Measurements from ENCODE around the gene PSMG3. TPM values are rescaled to one million over a fixed set of nuclear protein-coding genes. Genes with fewer than 3 reads are reported as not detected.

Gene PSMG3
- polyA plus RNA-seq (ENCODE audit: insufficient read length in 12 of 12), result 10 to 100 TPM in 11 of 12 donors, not detected in 1; 14.0 to 32.8 (median 19.8) TPM
- long read RNA-seq, donor 1, transcript PSMG3-202 (2 exons, 1,391 nt), result major isoform, 35 of 48 reads
- long read RNA-seq, donor 1, partial matches to known transcripts, result 9 of 48 reads
- long read RNA-seq, donor 1, other reads (novel, unspliced or antisense), result 0 of 48 reads
- long read RNA-seq, donor 2, transcript PSMG3-202 (2 exons, 1,391 nt), result major isoform, 20 of 27 reads
- long read RNA-seq, donor 2, transcript PSMG3-203 (3 exons, 774 nt), result minor isoform, 5 of 27 reads
- long read RNA-seq, donor 2, partial matches to known transcripts, result 0 of 27 reads
- long read RNA-seq, donor 2, other reads (novel, unspliced or antisense), result 0 of 27 reads
- long read RNA-seq, donor 3, transcript PSMG3-203 (3 exons, 774 nt), result minor isoform, 8 of 19 reads
- long read RNA-seq, donor 3, transcript PSMG3-202 (2 exons, 1,391 nt), result major isoform, 11 of 19 reads
- long read RNA-seq, donor 3, partial matches to known transcripts, result 0 of 19 reads
- long read RNA-seq, donor 3, other reads (novel, unspliced or antisense), result 0 of 19 reads
- long read RNA-seq, donor 4, partial matches to known transcripts, result 5 of 12 reads
- long read RNA-seq, donor 4, other reads (novel, unspliced or antisense), result 0 of 12 reads
- long read RNA-seq, donor 5, transcript PSMG3-203 (3 exons, 774 nt), result minor isoform, 12 of 60 reads
- long read RNA-seq, donor 5, transcript PSMG3-202 (2 exons, 1,391 nt), result major isoform, 48 of 60 reads
- long read RNA-seq, donor 5, partial matches to known transcripts, result 0 of 60 reads
- long read RNA-seq, donor 5, other reads (novel, unspliced or antisense), result 0 of 60 reads
- long read RNA-seq, donor 6, transcript PSMG3-202 (2 exons, 1,391 nt), result major isoform, 10 of 21 reads
- long read RNA-seq, donor 6, partial matches to known transcripts, result 10 of 21 reads
- long read RNA-seq, donor 6, other reads (novel, unspliced or antisense), result 0 of 21 reads
- long read RNA-seq, donor 7, transcript PSMG3-202 (2 exons, 1,391 nt), result major isoform, 14 of 15 reads
- long read RNA-seq, donor 7, partial matches to known transcripts, result 0 of 15 reads
- long read RNA-seq, donor 7, other reads (novel, unspliced or antisense), result 0 of 15 reads
- long read RNA-seq, donor 8, transcript PSMG3-202 (2 exons, 1,391 nt), result major isoform, 48 of 52 reads
- long read RNA-seq, donor 8, partial matches to known transcripts, result 0 of 52 reads
- long read RNA-seq, donor 8, other reads (novel, unspliced or antisense), result 0 of 52 reads
- long read RNA-seq, donor 9, transcript PSMG3-203 (3 exons, 774 nt), result minor isoform, 9 of 35 reads
- long read RNA-seq, donor 9, transcript PSMG3-202 (2 exons, 1,391 nt), result major isoform, 26 of 35 reads
- long read RNA-seq, donor 9, partial matches to known transcripts, result 0 of 35 reads
- long read RNA-seq, donor 9, other reads (novel, unspliced or antisense), result 0 of 35 reads
- long read RNA-seq, donor 10, transcript PSMG3-202 (2 exons, 1,391 nt), result major isoform, 16 of 20 reads
- long read RNA-seq, donor 10, partial matches to known transcripts, result 0 of 20 reads
- long read RNA-seq, donor 10, other reads (novel, unspliced or antisense), result 0 of 20 reads
- long read RNA-seq, donor 11, transcript PSMG3-202 (2 exons, 1,391 nt), result major isoform, 33 of 37 reads
- long read RNA-seq, donor 11, partial matches to known transcripts, result 0 of 37 reads
- long read RNA-seq, donor 11, other reads (novel, unspliced or antisense), result 0 of 37 reads

GRCh38 chr7:1569833-1570632 is at the start of gene PSMG3:
Gene PSMG3 (minus strand): TSS chr7:1570032. CDS start chr7:1569339, 693 bp downstream.
- peak; percentile 87 for DNase-seq

GRCh38 chr7:1618475-1618874 is 48.6 kb upstream of the PSMG3 start:
- DNase-seq, result no peak

GRCh38 chr7:1617957-1618356 is 48.1 kb upstream of the PSMG3 start:
- DNase-seq, result no peak

GRCh38 chr7:1616741-1617140 is 46.9 kb upstream of the PSMG3 start:
- DNase-seq, result no peak

- DNase-seq, result no peak
Measured at GRCh38 chr7:1611708-1612241, 41.9 kb upstream of the PSMG3 start.

- DNase-seq, result no peak
Measured at GRCh38 chr7:1610678-1611302, 41.0 kb upstream of the PSMG3 start.

- DNase-seq, result no peak
Measured at GRCh38 chr7:1610013-1610677, 40.3 kb upstream of the PSMG3 start.

- DNase-seq, result no peak
Measured at GRCh38 chr7:1609023-1609422, 39.2 kb upstream of the PSMG3 start.

GRCh38 chr7:1608318-1608717 is 38.5 kb upstream of the PSMG3 start:
- no peak for DNase-seq

GRCh38 chr7:1607696-1608095 is 37.9 kb upstream of the PSMG3 start:
- no peak for DNase-seq

GRCh38 chr7:1607001-1607400 is 37.2 kb upstream of the PSMG3 start:
- no peak for DNase-seq

- no peak for DNase-seq
Measured at GRCh38 chr7:1604383-1604782, 34.6 kb upstream of the PSMG3 start.

- no peak for DNase-seq
Measured at GRCh38 chr7:1603346-1604225, 33.8 kb upstream of the PSMG3 start.

- no peak for DNase-seq
Measured at GRCh38 chr7:1602386-1602785, 32.6 kb upstream of the PSMG3 start.

GRCh38 chr7:1601956-1602355 is 32.1 kb upstream of the PSMG3 start:
- no peak for DNase-seq

GRCh38 chr7:1599640-1600395 is 30.0 kb upstream of the PSMG3 start:
- DNase-seq, result no peak

All from muscle of arm (tissue), 14 donors.